ENCODE results near the gene CACNA2D1.

DNA sequence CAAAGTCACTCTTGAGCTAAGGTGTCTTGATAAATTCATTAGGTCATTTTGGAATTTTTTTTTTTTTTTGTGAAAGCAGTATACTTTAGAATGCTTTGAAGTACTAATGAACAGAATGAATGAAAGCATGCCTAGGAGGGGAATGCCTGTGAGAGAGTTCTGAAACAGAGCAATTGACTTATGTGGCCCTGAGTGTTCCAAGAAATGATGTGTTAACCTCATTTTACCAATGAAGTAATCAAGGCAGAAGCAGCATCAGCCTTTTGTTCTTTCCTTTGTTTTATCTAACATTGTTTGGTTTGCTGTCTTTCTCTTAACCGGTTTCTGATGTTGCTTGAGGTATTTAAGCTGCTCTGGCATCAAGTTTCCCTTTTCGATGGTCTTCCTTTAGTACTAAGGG, 519.1 kb downstream of the CACNA2D1 start:
- TF ChIP-seq, protein P1, sequence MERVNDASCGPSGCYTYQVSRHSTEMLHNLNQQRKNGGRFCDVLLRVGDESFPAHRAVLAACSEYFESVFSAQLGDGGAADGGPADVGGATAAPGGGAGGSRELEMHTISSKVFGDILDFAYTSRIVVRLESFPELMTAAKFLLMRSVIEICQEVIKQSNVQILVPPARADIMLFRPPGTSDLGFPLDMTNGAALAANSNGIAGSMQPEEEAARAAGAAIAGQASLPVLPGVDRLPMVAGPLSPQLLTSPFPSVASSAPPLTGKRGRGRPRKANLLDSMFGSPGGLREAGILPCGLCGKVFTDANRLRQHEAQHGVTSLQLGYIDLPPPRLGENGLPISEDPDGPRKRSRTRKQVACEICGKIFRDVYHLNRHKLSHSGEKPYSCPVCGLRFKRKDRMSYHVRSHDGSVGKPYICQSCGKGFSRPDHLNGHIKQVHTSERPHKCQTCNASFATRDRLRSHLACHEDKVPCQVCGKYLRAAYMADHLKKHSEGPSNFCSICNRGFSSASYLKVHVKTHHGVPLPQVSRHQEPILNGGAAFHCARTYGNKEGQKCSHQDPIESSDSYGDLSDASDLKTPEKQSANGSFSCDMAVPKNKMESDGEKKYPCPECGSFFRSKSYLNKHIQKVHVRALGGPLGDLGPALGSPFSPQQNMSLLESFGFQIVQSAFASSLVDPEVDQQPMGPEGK (CRISPR knock-in tag; IDR thresholded peaks at IDR 0.05; ENCODE audit: borderline replicate concordance), result no peak
- TF ChIP-seq HNRNPLL (IDR thresholded peaks at IDR 0.05; ENCODE audit: low read depth, low read length, poor library complexity, severe bottlenecking) (no peak), KAT2B (IDR thresholded peaks at IDR 0.05; ENCODE audit: low read depth, low read length) (no peak), FOXA1 (IDR thresholded peaks at IDR 0.05; ENCODE audit: borderline replicate concordance) (no peak), NRF1 (conservative IDR thresholded peaks at IDR 0.05 in 1 of 2, IDR thresholded peaks at IDR 0.05 in 1 of 2) (no peak), SP1 (CRISPR knock-in tag; IDR thresholded peaks at IDR 0.05) (no peak), TAF1 (IDR thresholded peaks at IDR 0.05; ENCODE audit: control insufficient read depth, extremely low read depth, insufficient read depth, low read length, severe bottlenecking) (no peak), KAT7 (CRISPR knock-in tag; IDR thresholded peaks at IDR 0.05; ENCODE audit: borderline replicate concordance) (no peak), NCOA1 (IDR thresholded peaks at IDR 0.05; ENCODE audit: low read depth) (no peak), BRF1 (IDR thresholded peaks at IDR 0.05; ENCODE audit: borderline replicate concordance, extremely low read depth, insufficient read length) (no peak)
- TF ChIP-seq, protein P2, sequence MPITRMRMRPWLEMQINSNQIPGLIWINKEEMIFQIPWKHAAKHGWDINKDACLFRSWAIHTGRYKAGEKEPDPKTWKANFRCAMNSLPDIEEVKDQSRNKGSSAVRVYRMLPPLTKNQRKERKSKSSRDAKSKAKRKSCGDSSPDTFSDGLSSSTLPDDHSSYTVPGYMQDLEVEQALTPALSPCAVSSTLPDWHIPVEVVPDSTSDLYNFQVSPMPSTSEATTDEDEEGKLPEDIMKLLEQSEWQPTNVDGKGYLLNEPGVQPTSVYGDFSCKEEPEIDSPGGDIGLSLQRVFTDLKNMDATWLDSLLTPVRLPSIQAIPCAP (CRISPR knock-in tag; IDR thresholded peaks at IDR 0.05; ENCODE audit: borderline replicate concordance), result no peak
- TF ChIP-seq, protein P3, sequence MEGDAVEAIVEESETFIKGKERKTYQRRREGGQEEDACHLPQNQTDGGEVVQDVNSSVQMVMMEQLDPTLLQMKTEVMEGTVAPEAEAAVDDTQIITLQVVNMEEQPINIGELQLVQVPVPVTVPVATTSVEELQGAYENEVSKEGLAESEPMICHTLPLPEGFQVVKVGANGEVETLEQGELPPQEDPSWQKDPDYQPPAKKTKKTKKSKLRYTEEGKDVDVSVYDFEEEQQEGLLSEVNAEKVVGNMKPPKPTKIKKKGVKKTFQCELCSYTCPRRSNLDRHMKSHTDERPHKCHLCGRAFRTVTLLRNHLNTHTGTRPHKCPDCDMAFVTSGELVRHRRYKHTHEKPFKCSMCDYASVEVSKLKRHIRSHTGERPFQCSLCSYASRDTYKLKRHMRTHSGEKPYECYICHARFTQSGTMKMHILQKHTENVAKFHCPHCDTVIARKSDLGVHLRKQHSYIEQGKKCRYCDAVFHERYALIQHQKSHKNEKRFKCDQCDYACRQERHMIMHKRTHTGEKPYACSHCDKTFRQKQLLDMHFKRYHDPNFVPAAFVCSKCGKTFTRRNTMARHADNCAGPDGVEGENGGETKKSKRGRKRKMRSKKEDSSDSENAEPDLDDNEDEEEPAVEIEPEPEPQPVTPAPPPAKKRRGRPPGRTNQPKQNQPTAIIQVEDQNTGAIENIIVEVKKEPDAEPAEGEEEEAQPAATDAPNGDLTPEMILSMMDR (IDR thresholded peaks at IDR 0.05 in 2 of 3, conservative IDR thresholded peaks at IDR 0.05 in 1 of 3; ENCODE audit: insufficient read depth in 2 of 3, low read depth in 1 of 3, low read length in 3 of 3), result no peak

All from K562 (cell line).